ENCODE data around the gene SERGEF. TPM values are rescaled to one million over a fixed set of nuclear protein-coding genes. Genes with fewer than 3 reads are reported as not detected.

The SERGEF gene
- total and polyA plus RNA-seq, 2 of the 4 experiments (the other 2 are of a cell fraction) = 12.2 to 18.1 TPM

Other genes starting within 250 kb of the SERGEF start
- gene TPH1, start 33.2 kb upstream of the SERGEF start, total RNA-seq (2012; rRNA removed) = under 0.01 TPM in 2 replicates
- 0.01 and 0.07 TPM in 2 replicates for gene TPH1, start 33.2 kb upstream of the SERGEF start, polyA plus RNA-seq (2012; rRNA removed)
- gene SAAL1, start 93.0 kb upstream of the SERGEF start, total RNA-seq (2012; rRNA removed) = 12.5 and 21.1 TPM in 2 replicates
- 12.5 and 12.8 TPM in 2 replicates for gene SAAL1, start 93.0 kb upstream of the SERGEF start, polyA plus RNA-seq (2012; rRNA removed)
- gene MRGPRX3, start 119.5 kb upstream of the SERGEF start, total RNA-seq (2012; rRNA removed) = not detected in 2 replicates
- gene MRGPRX3, start 119.5 kb upstream of the SERGEF start, polyA plus RNA-seq (2012; rRNA removed) = not detected in 2 replicates
- gene MRGPRX4, start 159.8 kb upstream of the SERGEF start, total RNA-seq (2012; rRNA removed) = under 0.01 TPM in 1 of 2 replicates, not detected in the other
- gene MRGPRX4, start 159.8 kb upstream of the SERGEF start, polyA plus RNA-seq (2012; rRNA removed) = 0.05 TPM in 1 of 2 replicates, not detected in the other
- not detected in 2 replicates for gene SAA4, start 223.8 kb upstream of the SERGEF start, total RNA-seq (2012; rRNA removed)
- not detected in 2 replicates for gene SAA4, start 223.8 kb upstream of the SERGEF start, polyA plus RNA-seq (2012; rRNA removed)
- gene SAA2, start 235.6 kb upstream of the SERGEF start, total RNA-seq (2012; rRNA removed) = not detected in 2 replicates
- gene SAA2, start 235.6 kb upstream of the SERGEF start, polyA plus RNA-seq (2012; rRNA removed) = not detected in 2 replicates

Data from IMR-90 (cell line).